PC-9 (cell line): ENCODE data around the gene TCL1B. TPM values are rescaled to one million over a fixed set of nuclear protein-coding genes. Genes with fewer than 3 reads are reported as not detected.

Experiments used
- BruUV-seq: library from RNA; stranded (reverse); fragments of 400-500 nt; replicated peaks from 2 replicates; lab custom pipeline; 2021; lab: Mats Ljungman, UMichigan
- CTCF ChIA-PET: fragments of 300-600 bp; sonication (Branson Sonifier 250); formaldehyde crosslinking; loops from one replicate; lab custom pipeline; 2022; ENCODE audit warnings: antibody characterized with exemption; lab: Charles Lee
- POLR2A ChIA-PET: fragments of 300-600 bp; sonication (Branson Sonifier 250); formaldehyde crosslinking; loops from one replicate; lab custom pipeline; 2022; ENCODE audit warnings: antibody characterized with exemption; ENCODE audit not compliant: unreplicated experiment; lab: Charles Lee
- DNase-seq, 2 experiments: peaks; one replicate each; pipeline versions ENCODE4 v3.0.0 to v3.0.0-alpha.2; 2015 to 2022; ENCODE audit warnings: mixed read lengths in 1 of 2
- H2AFZ ChIP-seq: fragments of 200-600 bp; sonication (generic); 2 replicates; pipeline ENCODE4 v1.8.1; 2017; ENCODE audit warnings: antibody characterized with exemption
- H3F3A ChIP-seq: fragments of 200-600 bp; sonication (generic); 2 replicates; pipeline ENCODE4 v1.8.1; 2017; ENCODE audit warnings: antibody characterized with exemption, mild to moderate bottlenecking, low read depth; ENCODE audit not compliant: insufficient read depth
- H3K27ac ChIP-seq: fragments of 200-600 bp; sonication (generic); 2 replicates; pipeline ENCODE4 v1.6.1; 2016; ENCODE audit warnings: mixed run types
- H3K27me3 ChIP-seq: fragments of 200-600 bp; sonication (generic); 2 replicates; pipeline ENCODE4 v1.6.1; 2016; ENCODE audit warnings: low read depth, mixed run types; ENCODE audit not compliant: insufficient read depth
- H3K36me3 ChIP-seq: fragments of 200-600 bp; sonication (generic); 2 replicates; pipeline ENCODE4 v1.6.1; 2016; ENCODE audit warnings: low read depth, mixed run types
- H3K4me1 ChIP-seq: fragments of 200-600 bp; sonication (generic); replicated peaks from 2 replicates; pipeline ENCODE4 v1.6.1; 2016; ENCODE audit warnings: mixed run types; ENCODE audit not compliant: insufficient read depth
- H3K4me2 ChIP-seq: fragments of 200-600 bp; sonication (generic); 2 replicates; pipeline ENCODE4 v1.6.1; 2017; ENCODE audit warnings: mixed run types
- H3K4me3 ChIP-seq: fragments of 200-600 bp; sonication (generic); 2 replicates; pipeline ENCODE4 v1.6.1; 2016; ENCODE audit warnings: mixed run types
- H3K79me2 ChIP-seq: fragments of 200-600 bp; sonication (generic); 2 replicates; pipeline ENCODE4 v1.6.1; 2017; ENCODE audit warnings: low read depth, mixed run types
- H3K9me2 ChIP-seq: fragments of 200-600 bp; sonication (generic); 2 replicates; pipeline ENCODE4 v1.8.1; 2017; ENCODE audit warnings: mild to moderate bottlenecking; ENCODE audit not compliant: insufficient read depth
- H3K9me3 ChIP-seq: fragments of 200-600 bp; sonication (generic); 2 replicates; pipeline ENCODE4 v1.8.1; 2016; ENCODE audit warnings: low read depth; ENCODE audit not compliant: insufficient read depth
- H4K20me1 ChIP-seq: fragments of 200-600 bp; sonication (generic); 2 replicates; pipeline ENCODE4 v1.8.1; 2017; ENCODE audit not compliant: insufficient read depth
- CTCF ChIP-seq: fragments of 200-600 bp; sonication (generic); conservative IDR thresholded peaks from 2 replicates; pipeline ENCODE4 v1.6.1; 2017; ENCODE audit warnings: mixed run types, antibody characterized with exemption, mild to moderate bottlenecking, moderate library complexity
- EZH2 ChIP-seq: fragments of 200-600 bp; sonication (generic); IDR thresholded peaks from 2 replicates; pipeline ENCODE4 v1.8.0; 2017; ENCODE audit warnings: antibody characterized with exemption, low read depth
- intact Hi-C: fragments of 100-400 bp; cut with micrococcal nuclease; formaldehyde crosslinking; loops from one replicate; pipeline ENCODE4 v1.10.0; 2022; ENCODE audit not compliant: unreplicated experiment
- total RNA-seq: library from RNA; stranded (reverse); gene quantifications from 2 replicates; pipeline ENCODE4 v1.2.3, GENCODE V29; 2021

TCL1B gene
- total RNA-seq, 1 experiment from 2014 or later: not detected

- TF ChIP-seq EZH2: no peak
- TF ChIP-seq CTCF: no peak
Measured at GRCh38 chr14:95705518-95705917, 19.3 kb downstream of the TCL1B start.

GRCh38 chr14:95707327-95707726 lies 21.1 kb downstream of the TCL1B start:
- no peak overlapping the region for H3K4me2 ChIP-seq
- H3K79me2 ChIP-seq: no peaks in the 10 kb centered on the region
- no peaks in the 10 kb centered on the region for H3K36me3 ChIP-seq
- no peaks in the 10 kb centered on the region for H3K9me2 ChIP-seq
- no peaks in the 10 kb centered on the region for H3K9me3 ChIP-seq
- H3F3A ChIP-seq: no peaks in the 10 kb centered on the region
- intact Hi-C loops: no loop called here
- no peak overlapping the region for H2AFZ ChIP-seq
- H3K27me3 ChIP-seq: peaks cover 41% of the 10 kb centered on the region
- no peak for DNase-seq
- no peaks in the 10 kb centered on the region for H3K4me1 ChIP-seq
- CTCF ChIA-PET: no interaction called here
- POLR2A ChIA-PET: no interaction called here
- no peak for TF ChIP-seq CTCF
- TF ChIP-seq EZH2: no peak
- H3K27ac ChIP-seq: no peak overlapping the region
- BruUV-seq: no TSS peak
- no peaks in the 10 kb centered on the region for H4K20me1 ChIP-seq
- H3K4me3 ChIP-seq: no peak overlapping the region

More at GRCh38 chr14:95705518-95705917, 19.3 kb downstream of the TCL1B start:
- Histone ChIP-seq H3K27me3 (peaks cover 28% of the 10 kb centered on the region), H3K27ac (no peak overlapping the region), H2AFZ (no peak overlapping the region), H4K20me1 (no peaks in the 10 kb centered on the region), H3K9me3 (no peaks in the 10 kb centered on the region), H3K9me2 (no peaks in the 10 kb centered on the region), H3K4me2 (no peak overlapping the region), H3K4me3 (no peak overlapping the region), H3K79me2 (no peaks in the 10 kb centered on the region), H3K36me3 (no peaks in the 10 kb centered on the region), H3K4me1 (no peaks in the 10 kb centered on the region), H3F3A (no peaks in the 10 kb centered on the region)
- intact Hi-C loops: no loop called here
- ChIA-PET CTCF (no interaction called here), POLR2A (no interaction called here)
- no TSS peak for BruUV-seq
- DNase-seq: no peak

- Histone ChIP-seq H3K9me3 (no peaks in the 10 kb centered on the region), H3F3A (no peaks in the 10 kb centered on the region), H3K36me3 (no peaks in the 10 kb centered on the region), H3K79me2 (no peaks in the 10 kb centered on the region), H3K4me2 (no peak overlapping the region), H3K9me2 (no peaks in the 10 kb centered on the region), H4K20me1 (no peaks in the 10 kb centered on the region), H3K27ac (no peak overlapping the region), H3K27me3 (peaks cover 49% of the 10 kb centered on the region), H2AFZ (no peak overlapping the region), H3K4me3 (no peak overlapping the region), H3K4me1 (no peaks in the 10 kb centered on the region)
- intact Hi-C loops: no loop called here
- ChIA-PET POLR2A (no interaction called here), CTCF (no interaction called here)
- DNase-seq: no peak
- BruUV-seq: no TSS peak
- TF ChIP-seq EZH2 (no peak), CTCF (no peak)
Measured at GRCh38 chr14:95710106-95710505, 23.9 kb downstream of the TCL1B start.
